Pancreas (tissue), 10 donors: ENCODE measurements around the gene CLDN3. TPM values are rescaled to one million over a fixed set of nuclear protein-coding genes. Genes with fewer than 3 reads are reported as not detected.
A peak's percentile ranks its signal among the peaks of the same experiment; 100 is the strongest.

ENCODE experiments used
- ATAC-seq, 4 donors: fragments of 200-7000 bp; cut with Tn5 transposase; one replicate each; pipeline versions ENCODE4 v1.8.0 to v1.9.1; 2020; ENCODE audit warnings: mild to moderate bottlenecking in 4 of 4, moderate library complexity in 4 of 4
- DNase-seq, 6 donors: peaks; one replicate each; pipeline ENCODE4 v3.0.0-alpha.2; 2020
- FAIRE-seq: peaks from 2 replicates; lab custom pipeline; 2012; peaks lifted over from hg19 to GRCh38; lab: Jason Lieb, UNC
- H3K27ac ChIP-seq, 4 donors: fragments of 200-600 bp; sonication (generic); 1 replicate in 3 of 4; 2 replicates in 1 of 4; pipeline versions ENCODE4 v1.5.0 to v1.8.0; 2020
- H3K27me3 ChIP-seq, 4 donors: fragments of 200-600 bp; one replicate each; pipeline ENCODE4 v1.8.0; 2021
- H3K36me3 ChIP-seq, 3 donors: fragments of 200-600 bp; sonication (generic) in 1 of 3; one replicate each; pipeline versions ENCODE4 v1.5.0 to v1.8.0; 2020 to 2021
- H3K4me1 ChIP-seq, 3 donors: fragments of 200-600 bp; one replicate each; pipeline ENCODE4 v1.8.0; 2021
- H3K4me3 ChIP-seq, 4 donors: fragments of 200-600 bp; sonication (generic) in 2 of 4; one replicate each; pipeline versions ENCODE4 v1.5.0 to v1.8.0; 2020 to 2021
- H3K9me3 ChIP-seq, 4 donors: fragments of 200-600 bp; one replicate each; pipeline ENCODE4 v1.8.0; 2021
- WGBS, 2 donors: extraction: QIAGEN DNeasy Blood & Tissue Kit; methylation state at CpG; one replicate each; pipeline ENCODE4 v1.1.7; 2013; 5-methylcytosine and 5-hydroxymethylcytosine counted together
- intact Hi-C, 3 donors: fragments of 100-400 bp; cut with DNase I; formaldehyde crosslinking; loops; one replicate each; pipeline versions ENCODE4 v1.11.1 to v1.14.2; 2022
- polyA plus RNA-seq, 2 donors: library from polyadenylated mRNA; stranded (reverse); fragments of 200-250 nt; gene quantifications; one replicate each; pipeline ENCODE4 v1.2.3, GENCODE V29; 2013
- total RNA-seq, 6 donors: library from RNA; stranded (reverse); fragmentation: NEBNext Ultra II Directional in 4 of 6; extraction: Animal tissue kit (Norgen Biotek cat#: 25700) in 4 of 6; gene quantifications; one replicate each; pipeline versions ENCODE4 v1.2.1 to v1.2.4, GENCODE V29; 2021 to 2023
- TF ChIP-seq, protein P1 (sequence below), 4 donors: fragments of 200-600 bp; sonication (generic) in 3 of 4; IDR thresholded peaks; one replicate each; pipeline versions ENCODE4 v1.5.0 to v1.8.0; 2021; ENCODE audit warnings: antibody characterized with exemption in 4 of 4
- donor health status: healthy with polysubstance abuse.
- donor health status: DM: no; HTN: no; CAD: no; lungs with moderate emphysema.
- donor health status: DM: no; HTN: no; CAD: no.
- donor health status: control.
- donor health status: control.
- donor health status: Bipolar disorder and iron deficiency.
- donor health status: DM: yes; HTN: yes; CAD: no.
- donor health status: DM: no; HTN: no; CAD: no.
- donor health status: DM: no; HTN: no; CAD: no.
- donor health status: DM: yes; HTN: yes; CAD: no.

CLDN3 gene
- total and polyA plus RNA-seq, 8 donors: 42.9 to 122 (median 53.1) TPM

- Histone ChIP-seq H3K4me1 (peaks cover 40 to 45% (median 43%) of the 10 kb centered on the region in 3 donors), H3K27me3 (no peaks in the 10 kb centered on the region), H3K27ac (peak overlapping the region; percentile 46 to 100 (median 66)), H3K36me3 (no peaks in the 10 kb centered on the region), H3K9me3 (no peaks in the 10 kb centered on the region), H3K4me3 (no peak overlapping the region)
- peak in 4 of 6 donors; percentile 66 to 77 (median 68) for DNase-seq
- peak; percentile 19 to 46 (median 28) for ATAC-seq
- TF ChIP-seq, protein P1, sequence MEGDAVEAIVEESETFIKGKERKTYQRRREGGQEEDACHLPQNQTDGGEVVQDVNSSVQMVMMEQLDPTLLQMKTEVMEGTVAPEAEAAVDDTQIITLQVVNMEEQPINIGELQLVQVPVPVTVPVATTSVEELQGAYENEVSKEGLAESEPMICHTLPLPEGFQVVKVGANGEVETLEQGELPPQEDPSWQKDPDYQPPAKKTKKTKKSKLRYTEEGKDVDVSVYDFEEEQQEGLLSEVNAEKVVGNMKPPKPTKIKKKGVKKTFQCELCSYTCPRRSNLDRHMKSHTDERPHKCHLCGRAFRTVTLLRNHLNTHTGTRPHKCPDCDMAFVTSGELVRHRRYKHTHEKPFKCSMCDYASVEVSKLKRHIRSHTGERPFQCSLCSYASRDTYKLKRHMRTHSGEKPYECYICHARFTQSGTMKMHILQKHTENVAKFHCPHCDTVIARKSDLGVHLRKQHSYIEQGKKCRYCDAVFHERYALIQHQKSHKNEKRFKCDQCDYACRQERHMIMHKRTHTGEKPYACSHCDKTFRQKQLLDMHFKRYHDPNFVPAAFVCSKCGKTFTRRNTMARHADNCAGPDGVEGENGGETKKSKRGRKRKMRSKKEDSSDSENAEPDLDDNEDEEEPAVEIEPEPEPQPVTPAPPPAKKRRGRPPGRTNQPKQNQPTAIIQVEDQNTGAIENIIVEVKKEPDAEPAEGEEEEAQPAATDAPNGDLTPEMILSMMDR (IDR thresholded peaks at IDR 0.05): no peak
- no peak for FAIRE-seq
- 9 to 11% methylated on average over 4 of the region's 4 CpGs for WGBS, 2 donors
- intact Hi-C loops: no loop called here
These were observed 23.7 kb downstream of the CLDN3 start for GRCh38 chr7:73746378-73746777.

- 6% methylated on average over 35 of the region's 35 CpGs for WGBS, 2 donors
- TF ChIP-seq, protein P1 (IDR thresholded peaks at IDR 0.05): no peak
- peak overlapping the region in 2 of 4 donors; percentile 6 for H3K4me3 ChIP-seq
- intact Hi-C loops: no loop called here
- H3K27me3 ChIP-seq: no peaks in the 10 kb centered on the region
- ATAC-seq (peak; percentile 62 to 75 (median 69)), FAIRE-seq (no peak), DNase-seq (peak; percentile 95 to 100 (median 98))
- peaks cover 26 to 34% (median 29%) of the 10 kb centered on the region in 3 donors for H3K4me1 ChIP-seq
- no peaks in the 10 kb centered on the region for H3K36me3 ChIP-seq
- H3K27ac ChIP-seq: peak overlapping the region; percentile 96 to 100 (median 100)
- H3K9me3 ChIP-seq: no peaks in the 10 kb centered on the region
These were observed 27.1 kb downstream of the CLDN3 start for GRCh38 chr7:73742753-73743641.

DNA sequence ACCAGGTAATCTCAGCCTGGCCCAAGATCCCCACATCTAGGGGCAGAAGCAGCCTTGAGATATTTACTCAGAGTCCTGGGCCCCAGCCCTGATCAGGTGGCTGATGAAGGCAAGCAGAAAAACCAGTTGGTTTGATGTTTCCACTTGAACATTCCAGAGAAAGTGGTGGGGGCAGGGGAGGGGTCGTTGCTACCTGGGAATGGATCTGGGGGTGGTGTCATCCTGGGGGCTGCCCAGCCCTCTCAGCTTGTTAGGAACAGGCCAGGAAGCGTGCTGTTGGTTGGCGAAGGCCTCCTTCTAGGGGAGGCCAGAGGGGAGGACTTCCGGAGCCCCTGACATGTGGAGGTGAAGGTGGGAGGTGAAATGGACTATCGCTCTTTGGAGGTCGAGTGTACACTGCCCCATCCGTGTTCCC lies 27.7 kb downstream of the CLDN3 start:
- DNase-seq (peak in 5 of 6 donors; percentile 61 to 73 (median 70)), FAIRE-seq (no peak), ATAC-seq (peak in 3 of 4 donors; percentile 0 to 8 (median 3))
- Histone ChIP-seq H3K27me3 (no peaks in the 10 kb centered on the region), H3K4me3 (peak overlapping the region in 2 of 4 donors; percentile 6), H3K36me3 (no peaks in the 10 kb centered on the region), H3K4me1 (peaks cover 30 to 40% (median 33%) of the 10 kb centered on the region in 3 donors), H3K27ac (peak overlapping the region; percentile 96 to 100 (median 100)), H3K9me3 (no peaks in the 10 kb centered on the region)
- intact Hi-C loops: no loop called here
- 23 to 31% methylated on average over 7 of the region's 7 CpGs for WGBS, 2 donors
- TF ChIP-seq, protein P1 (IDR thresholded peaks at IDR 0.05): no peak

DNA sequence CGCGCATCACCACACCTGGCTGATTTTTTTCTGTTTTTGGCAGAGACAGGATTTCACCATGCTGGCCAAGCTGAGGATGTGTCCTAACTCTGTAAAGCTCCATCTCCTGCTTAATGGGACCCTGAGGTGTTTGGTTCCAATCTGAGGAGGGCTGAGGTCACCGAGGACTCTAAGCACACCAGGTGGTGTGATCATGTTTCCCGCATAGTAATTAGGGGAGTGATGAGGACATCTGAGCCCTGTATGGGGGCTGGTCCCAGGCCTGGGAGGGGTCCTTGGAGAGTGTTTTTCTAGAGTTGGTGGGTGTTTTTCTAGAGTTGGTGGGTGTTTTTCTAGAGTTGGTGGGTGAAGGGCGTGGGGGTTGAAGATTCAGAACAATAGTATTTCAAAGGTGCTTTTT lies 28.5 kb downstream of the CLDN3 start:
- Histone ChIP-seq H3K9me3 (no peaks in the 10 kb centered on the region), H3K27me3 (no peaks in the 10 kb centered on the region), H3K4me3 (no peak overlapping the region), H3K36me3 (no peaks in the 10 kb centered on the region), H3K27ac (peak overlapping the region; percentile 96 to 100 (median 100)), H3K4me1 (peaks cover 29 to 38% (median 30%) of the 10 kb centered on the region in 3 donors)
- TF ChIP-seq, protein P1 (IDR thresholded peaks at IDR 0.05): no peak
- ATAC-seq (no peak), DNase-seq (peak in 1 of 6 donors; percentile 44), FAIRE-seq (no peak)
- intact Hi-C loops: no loop called here
- WGBS, 2 donors: 71 to 73% methylated on average over 5 of the region's 5 CpGs
